ENCODE data around the gene ABHD18.
"Not testable (repeated sequence)": the region's sequence is repeated elsewhere in the genome, so short reads cannot be mapped to it uniquely, and the experiment has no call there.

ABHD18 gene

DNA sequence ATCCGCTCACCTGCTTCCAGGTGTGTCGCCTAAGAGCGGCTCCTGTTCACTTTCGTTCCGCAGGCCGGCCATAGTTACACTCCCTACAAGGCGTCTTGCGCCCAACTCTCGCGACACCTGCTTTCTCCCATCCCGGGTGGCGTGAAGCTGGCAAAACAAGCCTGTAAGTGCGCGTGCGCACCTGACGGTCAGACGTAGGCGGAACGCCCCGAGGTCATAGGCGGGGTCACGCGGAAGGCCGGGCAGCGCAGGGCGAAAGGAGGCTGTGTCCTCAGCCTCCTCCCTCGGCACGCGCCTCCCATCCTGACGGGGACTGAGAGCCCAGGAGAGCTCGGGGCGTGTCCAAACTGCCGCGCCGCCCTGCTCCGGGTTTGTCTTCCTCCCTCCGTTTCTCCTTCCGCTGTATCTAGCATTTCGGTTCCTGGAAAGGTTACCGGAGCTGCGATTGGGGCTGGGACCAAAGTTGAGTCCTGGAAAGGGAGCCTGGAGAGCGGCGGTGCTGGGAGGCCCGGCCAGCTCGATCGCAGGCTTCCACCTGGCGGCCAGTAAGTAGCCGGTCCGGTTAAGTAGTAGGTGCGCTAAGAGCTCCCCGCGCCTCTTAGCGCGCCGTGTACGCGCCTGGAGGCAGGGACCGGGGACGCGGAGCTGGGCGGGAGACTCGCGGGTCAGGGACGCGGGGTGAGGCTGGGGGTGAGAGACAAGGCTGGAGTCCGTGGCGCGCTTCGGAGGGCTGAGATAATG is at the start of gene ABHD18, which contains the start of gene MFSD8:
Gene ABHD18, plus strand, starts transcription at position 345 of the 741 bp plus-strand sequence. CDS start 17,550 bp downstream, outside the sequence.
Gene MFSD8, minus strand, starts transcription at position 112 of the 741 bp plus-strand sequence. Its CDS starts 40 bp downstream, at position 72.
- DNase-seq (ENCODE audit: low read depth) = peak; percentile 98
- H3K4me3 ChIP-seq (ENCODE audit: control insufficient read depth, low read depth, low read length) = peak within 1 kb of the TSS; percentile 95
- TF ChIP-seq, protein P1, sequence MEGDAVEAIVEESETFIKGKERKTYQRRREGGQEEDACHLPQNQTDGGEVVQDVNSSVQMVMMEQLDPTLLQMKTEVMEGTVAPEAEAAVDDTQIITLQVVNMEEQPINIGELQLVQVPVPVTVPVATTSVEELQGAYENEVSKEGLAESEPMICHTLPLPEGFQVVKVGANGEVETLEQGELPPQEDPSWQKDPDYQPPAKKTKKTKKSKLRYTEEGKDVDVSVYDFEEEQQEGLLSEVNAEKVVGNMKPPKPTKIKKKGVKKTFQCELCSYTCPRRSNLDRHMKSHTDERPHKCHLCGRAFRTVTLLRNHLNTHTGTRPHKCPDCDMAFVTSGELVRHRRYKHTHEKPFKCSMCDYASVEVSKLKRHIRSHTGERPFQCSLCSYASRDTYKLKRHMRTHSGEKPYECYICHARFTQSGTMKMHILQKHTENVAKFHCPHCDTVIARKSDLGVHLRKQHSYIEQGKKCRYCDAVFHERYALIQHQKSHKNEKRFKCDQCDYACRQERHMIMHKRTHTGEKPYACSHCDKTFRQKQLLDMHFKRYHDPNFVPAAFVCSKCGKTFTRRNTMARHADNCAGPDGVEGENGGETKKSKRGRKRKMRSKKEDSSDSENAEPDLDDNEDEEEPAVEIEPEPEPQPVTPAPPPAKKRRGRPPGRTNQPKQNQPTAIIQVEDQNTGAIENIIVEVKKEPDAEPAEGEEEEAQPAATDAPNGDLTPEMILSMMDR (conservative IDR thresholded peaks at IDR 0.05; ENCODE audit: control insufficient read depth, insufficient read depth, low read depth, low read length) = peak; percentile 22

DNA sequence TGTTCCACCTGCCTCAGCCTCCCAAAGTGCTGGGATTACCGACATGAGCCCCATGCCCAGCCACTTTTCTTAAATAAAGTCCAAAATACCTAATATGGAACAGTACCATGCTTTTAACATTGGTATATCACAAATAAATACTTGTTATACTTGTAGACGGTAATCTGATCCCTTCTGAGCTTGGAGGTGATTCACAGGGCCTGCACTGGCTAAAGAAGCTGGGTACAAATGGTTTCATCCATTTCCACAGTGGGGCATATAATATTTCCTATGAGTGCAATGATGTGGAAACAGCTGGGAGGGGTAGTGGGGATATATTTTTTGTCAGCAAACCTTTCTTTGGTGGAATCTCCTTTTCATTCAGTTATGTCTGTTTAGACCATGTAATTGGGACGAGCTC is 48.7 kb upstream of the ABHD18 start:
- TF ChIP-seq, protein P1 (conservative IDR thresholded peaks at IDR 0.05; ENCODE audit: control insufficient read depth, insufficient read depth, low read depth, low read length) = no peak
- DNase-seq (ENCODE audit: low read depth) = no peak
- H3K4me3 ChIP-seq (ENCODE audit: control insufficient read depth, low read depth, low read length) = no peak overlapping the region

DNA sequence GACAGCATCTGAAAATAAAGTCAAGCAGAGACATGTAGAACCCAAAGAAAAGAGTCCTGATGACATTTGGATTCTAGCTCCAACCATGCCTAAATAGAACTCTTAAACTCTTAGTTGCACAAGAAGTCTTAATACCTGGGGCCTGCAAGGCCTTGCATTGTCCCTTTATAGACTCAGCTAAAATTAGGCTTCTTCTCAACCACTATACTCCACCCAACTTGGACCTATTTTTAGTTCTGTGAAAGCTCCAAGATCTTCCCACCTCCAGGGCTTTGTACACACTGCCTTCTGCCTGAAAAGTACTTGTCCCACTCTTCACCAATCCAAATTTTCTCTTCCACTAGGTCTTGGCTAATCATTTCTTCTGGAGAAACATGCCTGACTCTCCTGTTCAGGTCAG is 48.1 kb upstream of the ABHD18 start:
- DNase-seq (ENCODE audit: low read depth) = no peak
- TF ChIP-seq, protein P1 (conservative IDR thresholded peaks at IDR 0.05; ENCODE audit: control insufficient read depth, insufficient read depth, low read depth, low read length) = no peak
- H3K4me3 ChIP-seq (ENCODE audit: control insufficient read depth, low read depth, low read length) = no peak overlapping the region

DNA sequence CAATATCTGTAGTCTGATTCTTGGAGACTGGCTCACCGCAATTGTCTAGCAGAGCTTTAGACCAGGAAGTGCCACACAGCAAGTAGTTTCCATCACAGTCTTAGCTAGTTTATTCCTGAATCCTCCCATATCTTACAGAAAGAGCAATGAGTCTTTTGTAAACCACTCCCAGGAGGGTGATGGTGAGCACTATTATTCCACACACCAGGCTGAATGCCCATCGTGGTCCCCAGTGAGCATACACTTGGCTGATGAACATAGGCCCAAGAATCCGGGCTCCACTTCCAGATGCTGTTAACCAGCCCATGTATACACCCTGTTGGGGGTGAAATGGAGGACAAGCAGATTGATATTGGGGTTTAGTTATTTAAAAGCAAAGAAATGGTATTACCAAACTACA is 44.7 kb upstream of the ABHD18 start:
- TF ChIP-seq, protein P1 (conservative IDR thresholded peaks at IDR 0.05; ENCODE audit: control insufficient read depth, insufficient read depth, low read depth, low read length) = no peak
- H3K4me3 ChIP-seq (ENCODE audit: control insufficient read depth, low read depth, low read length) = no peak overlapping the region
- peak; percentile 3 for DNase-seq (ENCODE audit: low read depth)

DNA sequence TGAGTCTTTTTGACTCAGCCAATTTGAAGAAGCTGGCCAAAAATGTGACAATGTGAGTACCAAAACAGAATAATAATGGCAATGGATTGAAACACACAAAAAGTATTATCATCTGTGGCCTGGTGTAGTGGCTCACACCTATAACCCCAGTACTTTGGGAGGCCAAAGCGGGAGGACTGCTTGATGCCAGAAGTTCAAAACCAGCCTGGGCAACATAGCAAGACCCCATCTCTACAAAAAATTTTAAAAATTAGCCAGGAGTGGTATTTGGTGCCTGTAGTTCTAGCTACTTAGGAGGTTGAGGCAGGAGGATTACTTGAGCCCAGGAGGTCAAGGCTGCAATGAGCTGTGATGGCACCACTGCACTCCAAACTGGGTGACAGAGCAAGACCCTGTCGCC is 43.0 kb upstream of the ABHD18 start:
- TF ChIP-seq, protein P1 (conservative IDR thresholded peaks at IDR 0.05; ENCODE audit: control insufficient read depth, insufficient read depth, low read depth, low read length) = no peak
- no peak overlapping the region for H3K4me3 ChIP-seq (ENCODE audit: control insufficient read depth, low read depth, low read length)
- peak; percentile 4 for DNase-seq (ENCODE audit: low read depth)

DNA sequence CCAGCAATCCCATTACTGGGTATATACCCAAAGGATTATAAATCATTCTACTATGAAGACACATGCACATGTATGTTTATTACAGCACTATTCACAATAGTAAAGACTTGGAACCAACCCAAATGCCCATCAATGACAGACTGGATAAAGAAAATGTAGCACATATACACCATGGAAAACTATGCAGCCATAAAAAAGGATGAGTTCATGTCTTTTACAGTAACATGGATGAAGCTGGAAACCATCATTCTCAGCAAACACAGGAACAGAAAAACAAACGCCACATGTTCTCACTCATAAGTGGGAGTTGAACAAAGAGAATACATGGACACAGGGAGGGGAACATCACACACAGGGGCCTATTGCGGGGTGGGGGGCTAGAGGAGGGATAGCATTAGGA is 39.5 kb upstream of the ABHD18 start:
- H3K4me3 ChIP-seq (ENCODE audit: control insufficient read depth, low read depth, low read length); DNase-seq (ENCODE audit: low read depth): not testable (repeated sequence)

DNA sequence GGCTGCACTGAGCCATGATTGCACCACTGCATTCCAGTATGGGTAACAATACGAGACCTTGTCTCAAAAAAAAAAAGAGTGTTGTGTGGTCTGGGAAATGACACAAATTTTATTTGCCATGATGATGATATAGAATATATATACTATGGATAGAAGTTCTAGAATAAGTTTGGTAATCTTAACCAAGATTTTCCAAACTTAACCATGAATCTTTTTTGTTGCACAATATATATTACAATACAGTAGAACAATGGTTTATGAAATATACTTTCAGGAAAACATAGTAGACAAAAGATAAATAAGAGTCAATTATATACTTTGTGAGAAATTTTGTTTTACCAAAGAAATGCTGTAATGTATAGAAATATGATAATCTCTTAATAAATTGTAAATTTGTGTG is 35.0 kb upstream of the ABHD18 start:
- TF ChIP-seq, protein P1 (conservative IDR thresholded peaks at IDR 0.05; ENCODE audit: control insufficient read depth, insufficient read depth, low read depth, low read length) = no peak
- DNase-seq (ENCODE audit: low read depth) = no peak
- H3K4me3 ChIP-seq (ENCODE audit: control insufficient read depth, low read depth, low read length) = no peak overlapping the region

DNA sequence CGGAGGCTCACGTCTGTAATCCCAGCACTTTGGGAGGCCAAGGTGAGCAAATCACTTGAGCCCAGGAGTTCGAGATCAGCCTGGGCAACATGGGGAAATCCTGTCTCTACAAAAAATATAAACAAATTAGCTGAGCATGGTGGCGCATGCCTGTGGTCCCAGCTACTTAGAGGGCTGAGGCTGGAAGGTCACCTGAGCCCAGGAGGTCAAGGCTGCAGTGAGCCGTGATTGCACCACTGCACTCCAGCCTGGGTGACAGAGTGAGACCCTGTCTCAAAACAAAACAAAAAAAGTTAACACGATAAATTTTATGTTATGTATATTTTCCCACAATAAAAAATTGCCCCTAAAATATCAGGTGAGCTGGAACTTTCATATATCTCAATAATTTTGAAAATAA is 33.4 kb upstream of the ABHD18 start:
- DNase-seq (ENCODE audit: low read depth); H3K4me3 ChIP-seq (ENCODE audit: control insufficient read depth, low read depth, low read length): not testable (repeated sequence)
